GM12878 (cell line): ENCODE data around the gene OMP. TPM values are rescaled to one million over a fixed set of nuclear protein-coding genes. Genes with fewer than 3 reads are reported as not detected.
A peak's percentile ranks its signal among the peaks of the same experiment; 100 is the strongest.

ENCODE experiments used
- ATAC-seq: fragments of 200-7000 bp; cut with Tn5 transposase; 3 replicates; pipeline ENCODE4 v1.9.1; 2020; ENCODE audit warnings: mild to moderate bottlenecking, moderate library complexity
- BruUV-seq: library from RNA; stranded (reverse); fragments of 400-500 nt; replicated peaks from 2 replicates; lab custom pipeline; 2021; lab: Mats Ljungman, UMichigan
- CTCF ChIA-PET: fragments of 300-600 bp; sonication (Branson Sonifier 250); formaldehyde crosslinking; extraction: SDS; loops from one replicate; lab custom pipeline; 2021; ENCODE audit warnings: inconsistent platforms; lab: Yijun Ruan, JAX
- POLR2A ChIA-PET: fragments of 350-600 bp; formaldehyde crosslinking; extraction: SDS; loops from one replicate; lab custom pipeline; 2021; ENCODE audit warnings: inconsistent platforms; lab: Charles Lee
- RAD21 ChIA-PET: fragments of 300-600 bp; sonication (Branson Sonifier 250); formaldehyde crosslinking; loops from one replicate; lab custom pipeline; 2023; ENCODE audit warnings: antibody characterized with exemption; ENCODE audit not compliant: unreplicated experiment; lab: Charles Lee
- SMC1A ChIA-PET: fragments of 300-600 bp; sonication (Branson Sonifier 250); formaldehyde crosslinking; loops from one replicate; lab custom pipeline; 2023; ENCODE audit not compliant: unreplicated experiment, uncharacterized antibody; lab: Charles Lee
- DNase-seq: peaks from one replicate; pipeline ENCODE4 v3.0.0-alpha.2; 2011; ENCODE audit warnings: low read depth, low spot score
- FAIRE-seq: peaks from 3 replicates; lab custom pipeline; 2011; peaks lifted over from hg19 to GRCh38; lab: Jason Lieb, UNC
- H2AFZ ChIP-seq: 2 replicates; pipeline ENCODE4 v1.6.0; 2011; ENCODE audit warnings: low read depth, low read length, control low read depth; ENCODE audit not compliant: control insufficient read depth
- H3K27ac ChIP-seq: 2 replicates; pipeline ENCODE4 v1.5.1; 2011; ENCODE audit warnings: control low read depth; ENCODE audit not compliant: control insufficient read depth, insufficient read depth
- H3K27me3 ChIP-seq, 2 experiments: replicated peaks in 1 of 2; 2 replicates each; pipeline versions ENCODE4 v1.6.0 to v1.6.1; 2011; ENCODE audit warnings: low read length in 1 of 2; ENCODE audit not compliant: control insufficient read depth in 2 of 2, insufficient read depth in 2 of 2
- H3K36me3 ChIP-seq, 2 experiments: 2 replicates each; pipeline ENCODE4 v1.5.1; 2011; ENCODE audit warnings: low read length in 1 of 2; ENCODE audit not compliant: control insufficient read depth in 2 of 2, insufficient read depth in 2 of 2
- H3K4me1 ChIP-seq: 2 replicates; pipeline ENCODE4 v1.6.1; 2011; ENCODE audit warnings: mild to moderate bottlenecking, low read length, moderate library complexity, mixed read lengths; ENCODE audit not compliant: control insufficient read depth, insufficient read depth
- H3K4me2 ChIP-seq: 2 replicates; pipeline ENCODE4 v1.6.0; 2011; ENCODE audit warnings: control low read depth; ENCODE audit not compliant: control insufficient read depth, insufficient read depth
- H3K4me3 ChIP-seq: fragments of 200-600 bp; sonication (generic); 2 replicates; pipeline ENCODE4 v1.5.1; 2016
- H3K79me2 ChIP-seq: 2 replicates; pipeline ENCODE4 v1.6.0; 2011; ENCODE audit warnings: low read length; ENCODE audit not compliant: control insufficient read depth, insufficient read depth
- H3K9ac ChIP-seq: 2 replicates; pipeline ENCODE4 v1.8.0; 2011; ENCODE audit warnings: low read length, control low read depth, mixed read lengths; ENCODE audit not compliant: control insufficient read depth, insufficient read depth
- H3K9me3 ChIP-seq: replicated peaks from 3 replicates; pipeline ENCODE4 v1.5.1; 2011; ENCODE audit warnings: mild to moderate bottlenecking, low read length; ENCODE audit not compliant: control insufficient read depth, insufficient read depth
- H4K20me1 ChIP-seq: 2 replicates; pipeline ENCODE4 v1.6.0; 2011; ENCODE audit not compliant: control insufficient read depth, insufficient read depth
- BHLHE40 ChIP-seq, 2 experiments: fragments of 450-650 bp in 1 of 2; IDR thresholded peaks; 2 replicates each; pipeline ENCODE4 v1.6.1; 2011 to 2017; ENCODE audit warnings: low read depth in 2 of 2, borderline replicate concordance in 1 of 2, improper control_type of control experiment in 1 of 2, low read length in 1 of 2, mild to moderate bottlenecking in 1 of 2
- RELA ChIP-seq: fragments of 450-650 bp; IDR thresholded peaks from 2 replicates; pipeline ENCODE4 v1.8.0; 2014; ENCODE audit warnings: borderline replicate concordance; ENCODE audit not compliant: partially characterized antibody
- YBX1 ChIP-seq: fragments of 450-650 bp; IDR thresholded peaks from 2 replicates; pipeline ENCODE4 v1.6.1; 2016; ENCODE audit warnings: antibody characterized with exemption
- ZSCAN29 ChIP-seq: fragments of 450-650 bp; IDR thresholded peaks from 2 replicates; pipeline ENCODE4 v1.6.1; 2017; ENCODE audit warnings: mild to moderate bottlenecking, moderate library complexity
- WGBS: methylation state at CpG from one replicate; pipeline ENCODE4 v1.1.6; 2016; ENCODE audit warnings: low lambda C conversion rate; ENCODE audit not compliant: insufficient replicate concordance, insufficient coverage; ENCODE audit errors: missing lambda C conversion rate; 5-methylcytosine and 5-hydroxymethylcytosine counted together
- in situ Hi-C: fragments of 300-500 bp; cut with MboI; formaldehyde crosslinking; loops from 9 replicates; pipeline ENCODE4 v1.14.3; 2018; ENCODE audit warnings: mixed read lengths
- intact Hi-C: fragments of 100-400 bp; cut with micrococcal nuclease; formaldehyde crosslinking; loops from one replicate; pipeline ENCODE4 v1.14.2; 2022; ENCODE audit not compliant: unreplicated experiment
- polyA plus RNA-seq, 11 experiments: library from polyadenylated mRNA; depleted of rRNA in 4 of 11; unstranded in 6 of 11; stranded (reverse) in 5 of 11; fragments of >200 nt; fragmentation: Nextera tagmentation in 4 of 11; fragmentation: Illumina TruSeq in 1 of 11; extraction: Ambion mirVana in 4 of 11; extraction: Trizol in 1 of 11; gene quantifications; 1 replicate in 1 of 11; 2 replicates in 10 of 11; pipeline versions ENCODE4 v1.2.1 to v1.2.3, GENCODE V29; 2011 to 2016; ENCODE audit warnings: inconsistent platforms in 2 of 11, missing spikeins in 2 of 11, low read depth in 1 of 11
- total RNA-seq, 4 experiments: library from RNA; depleted of rRNA in 3 of 4; stranded (reverse); fragments of >200 nt in 3 of 4; fragmentation: Illumina TruSeq in 1 of 4; extraction: Trizol in 1 of 4; gene quantifications; 2 replicates each; pipeline versions ENCODE4 v1.2.1 to v1.2.3, GENCODE V29; 2013 to 2021

The OMP gene
- total and polyA plus RNA-seq, 10 of the 15 experiments (the other 5 are each of a cell fraction or from before 2014, with no cell fraction given): not detected

DNA sequence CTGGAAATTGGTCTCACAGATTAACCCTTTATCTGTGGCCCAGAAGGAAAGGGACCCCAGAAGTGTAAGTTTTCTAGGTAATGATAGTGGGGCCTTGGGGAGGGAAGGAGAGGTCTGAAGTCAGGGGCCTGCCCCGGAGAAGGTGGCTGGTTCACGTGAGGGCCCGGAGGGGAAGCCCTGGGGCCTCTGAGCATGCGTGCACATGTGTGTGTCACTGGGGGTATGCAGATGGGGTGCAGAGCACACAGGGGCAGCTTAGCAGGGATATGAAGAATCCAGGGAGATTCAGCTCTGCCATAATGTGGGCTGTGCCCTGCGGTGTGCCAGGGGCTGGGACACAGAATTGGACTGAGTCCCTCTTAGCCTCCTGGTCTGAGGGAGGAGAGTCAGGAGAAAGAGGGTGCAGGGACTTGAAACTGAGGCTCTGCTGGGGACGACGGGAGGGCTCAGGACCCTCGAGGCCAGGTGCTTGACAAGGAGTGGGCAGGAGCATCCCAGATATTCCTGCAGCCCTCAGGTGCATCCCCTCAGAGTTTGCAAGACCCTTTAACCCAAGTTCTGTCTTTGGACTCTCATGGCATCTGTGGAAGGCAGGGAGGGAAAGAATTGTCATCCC, 40.9 kb downstream of the OMP start:
- H2AFZ ChIP-seq: no peak overlapping the region
- ATAC-seq: no peak
- WGBS: 39% methylated on average over 8 of the region's 8 CpGs
- H3K36me3 ChIP-seq: no peaks in the 10 kb centered on the region
- no peak overlapping the region for H3K27ac ChIP-seq
- TF ChIP-seq YBX1 (no peak), BHLHE40 (IDR thresholded peaks at IDR 0.05; ENCODE audit: borderline replicate concordance in 1 of 2, low read depth in 2 of 2, low read length in 1 of 2) (peak in 1 of 2 experiments; percentile 11; a peak in 1 of 4 replicates)
- ChIA-PET SMC1A (no interaction called here), RAD21 (no interaction called here), POLR2A (no interaction called here), CTCF (no interaction called here)
- no peaks in the 10 kb centered on the region for H3K79me2 ChIP-seq
- no peak for DNase-seq
- peaks cover 0 to 4% of the 10 kb centered on the region in 2 experiments; a peak in 2 of 4 replicates for H3K27me3 ChIP-seq
- intact Hi-C loops (no loop called here), in situ Hi-C loops (no loop called here)
- H4K20me1 ChIP-seq: no peaks in the 10 kb centered on the region
- no peak overlapping the region for H3K4me2 ChIP-seq
- H3K9me3 ChIP-seq: no peaks in the 10 kb centered on the region
- no peaks in the 10 kb centered on the region for H3K4me1 ChIP-seq
- H3K9ac ChIP-seq: no peak overlapping the region
- no peak overlapping the region for H3K4me3 ChIP-seq
- no TSS peak for BruUV-seq
- FAIRE-seq: no peak

DNA sequence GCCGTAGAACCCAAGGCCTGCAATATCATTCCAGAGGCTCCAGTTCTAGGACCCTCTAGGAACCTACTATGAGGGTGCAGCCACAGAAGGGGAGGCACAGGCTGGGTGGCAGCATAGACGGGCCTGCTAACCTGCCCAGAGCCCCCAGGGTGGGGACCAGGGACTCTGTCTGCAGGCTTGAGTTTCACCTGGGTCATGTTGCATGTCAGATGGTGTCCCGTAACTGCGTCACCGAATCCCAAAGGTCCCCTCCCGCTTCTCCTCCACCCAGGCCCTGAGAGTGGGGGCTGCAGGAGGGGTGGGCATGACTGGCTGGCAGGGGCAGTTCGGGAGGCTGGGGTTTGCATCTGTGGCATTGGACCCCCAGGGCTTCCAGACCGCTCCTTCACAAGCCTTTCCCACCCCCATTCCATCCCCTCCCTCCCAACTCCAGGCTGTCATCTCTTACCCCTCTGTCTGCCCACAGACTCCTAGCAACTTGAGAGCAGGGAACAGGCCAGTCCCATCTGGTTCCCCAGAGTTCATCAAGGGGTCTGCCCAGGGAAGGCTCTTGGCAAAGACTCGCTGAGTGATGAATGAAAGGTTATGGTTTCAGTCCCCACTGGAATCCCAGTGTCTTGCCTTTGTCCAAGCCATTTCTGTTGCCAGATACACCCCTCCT, 41.7 kb downstream of the OMP start:
- Histone ChIP-seq H3K9ac (no peak overlapping the region), H3K4me2 (no peak overlapping the region), H3K79me2 (no peaks in the 10 kb centered on the region), H3K27ac (no peak overlapping the region), H3K27me3 (peaks cover 0 to 4% of the 10 kb centered on the region in 2 experiments; a peak in 2 of 4 replicates), H3K4me1 (no peaks in the 10 kb centered on the region), H2AFZ (no peak overlapping the region), H3K4me3 (no peak overlapping the region), H4K20me1 (no peaks in the 10 kb centered on the region), H3K36me3 (no peaks in the 10 kb centered on the region), H3K9me3 (no peaks in the 10 kb centered on the region)
- FAIRE-seq: no peak
- in situ Hi-C loops: no loop called here
- ChIA-PET SMC1A (no interaction called here), CTCF (interaction anchor here (1.2 kb wide), 1 partner anchor 17 kb away, joined by 5 read pairs; the partner anchor contains the start of gene MYO7A), POLR2A (no interaction called here), RAD21 (no interaction called here)
- no TSS peak for BruUV-seq
- no peak for ATAC-seq
- intact Hi-C loops: no loop called here
- WGBS: 7% methylated on average over 9 of the region's 9 CpGs
- TF ChIP-seq ZSCAN29 (no peak), RELA (no peak)
- DNase-seq: no peak
